Bone marrow (tissue), 2 donors: ENCODE measurements around the gene EXOC6.
A peak's percentile ranks its signal among the peaks of the same experiment; 100 is the strongest.
"Not testable (repeated sequence)": the region's sequence is repeated elsewhere in the genome, so short reads cannot be mapped to it uniquely, and the experiment has no call there.

Source experiments
- DNase-seq, 2 donors: peaks; one replicate each; lab custom pipeline; 2025; lab: John Stamatoyannopoulos, UW

Gene EXOC6

DNA sequence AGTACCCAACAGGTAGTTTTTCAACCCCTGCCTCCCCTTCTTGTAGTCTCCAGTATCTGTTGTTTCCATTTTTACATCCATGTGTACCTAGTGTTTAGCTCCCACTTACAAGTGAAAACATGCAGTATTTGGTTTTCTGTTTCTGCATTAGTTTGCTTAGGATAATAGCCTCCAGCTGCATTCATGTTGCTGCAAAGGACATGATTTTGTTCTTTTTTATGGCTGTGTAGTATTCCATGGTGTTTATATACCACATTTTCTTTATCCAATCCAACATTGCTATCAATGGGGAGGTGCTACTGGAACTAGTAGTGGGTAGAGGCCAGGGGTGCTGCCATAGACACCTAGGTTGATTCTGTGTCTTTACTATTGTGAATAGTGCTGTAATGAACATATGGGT, 104.3 kb downstream of the EXOC6 start:
- DNase-seq: not testable (repeated sequence)

DNA sequence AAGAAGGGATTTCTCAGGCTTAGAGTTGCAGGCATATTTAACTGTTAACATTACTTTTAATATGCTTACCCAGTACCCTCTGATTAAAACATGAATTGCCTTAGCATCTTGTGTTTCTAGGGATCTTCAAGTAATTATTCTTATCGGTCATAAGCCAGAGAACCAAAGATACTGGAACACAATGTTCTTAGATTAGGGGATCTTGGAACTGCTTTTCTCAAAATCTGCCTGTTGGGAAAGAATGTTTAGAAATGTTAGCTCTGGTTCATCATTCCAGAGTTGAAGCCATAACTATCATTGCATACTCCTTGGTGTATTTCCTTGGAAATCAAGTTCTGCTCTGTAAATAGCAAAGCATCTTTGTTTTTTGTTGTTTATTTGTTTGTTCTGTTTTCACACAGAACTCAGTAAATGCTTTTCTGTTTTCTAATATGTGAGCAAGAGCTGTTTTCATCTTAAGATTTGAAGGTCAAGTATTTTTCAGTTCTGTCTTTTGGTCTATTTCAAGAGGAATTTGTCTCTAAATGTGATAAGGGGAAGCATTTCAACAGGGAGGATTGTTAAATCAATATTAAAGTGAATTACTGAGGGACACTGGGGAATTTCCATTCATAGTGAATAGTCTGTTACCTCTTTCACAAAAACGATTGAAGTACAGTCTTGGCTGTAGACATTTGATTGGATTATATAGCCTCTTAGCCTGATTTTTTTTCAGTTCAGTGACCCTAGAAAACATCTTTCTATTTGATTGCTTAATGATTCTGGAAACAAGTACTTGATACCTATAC, 109.1 kb downstream of the EXOC6 start:
- no peak for DNase-seq

GRCh38 chr10:92961638-92962037, 113.3 kb downstream of the EXOC6 start:
- DNase-seq: no peak

DNA sequence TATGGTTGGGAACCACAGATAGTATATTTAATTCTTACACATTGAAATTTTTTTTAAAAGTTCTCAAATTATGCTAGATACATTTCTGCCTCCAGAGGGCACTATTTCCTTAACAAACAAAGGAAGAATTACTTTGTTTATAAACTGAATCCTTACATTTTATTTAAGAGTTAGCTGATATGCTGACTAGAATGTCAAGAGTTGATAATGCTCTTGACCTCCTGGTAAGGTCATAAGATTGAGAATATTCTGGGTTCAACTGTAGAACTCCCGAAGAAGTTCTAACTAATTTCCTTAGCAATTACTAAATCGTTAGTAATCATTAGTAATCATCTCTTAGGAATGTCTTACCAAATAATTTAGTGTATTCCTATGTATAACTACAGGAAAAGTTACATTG, 117.0 kb downstream of the EXOC6 start:
- no peak for DNase-seq

- DNase-seq: no peak
Measured at GRCh38 chr10:92967641-92968040, 119.3 kb downstream of the EXOC6 start.

DNA sequence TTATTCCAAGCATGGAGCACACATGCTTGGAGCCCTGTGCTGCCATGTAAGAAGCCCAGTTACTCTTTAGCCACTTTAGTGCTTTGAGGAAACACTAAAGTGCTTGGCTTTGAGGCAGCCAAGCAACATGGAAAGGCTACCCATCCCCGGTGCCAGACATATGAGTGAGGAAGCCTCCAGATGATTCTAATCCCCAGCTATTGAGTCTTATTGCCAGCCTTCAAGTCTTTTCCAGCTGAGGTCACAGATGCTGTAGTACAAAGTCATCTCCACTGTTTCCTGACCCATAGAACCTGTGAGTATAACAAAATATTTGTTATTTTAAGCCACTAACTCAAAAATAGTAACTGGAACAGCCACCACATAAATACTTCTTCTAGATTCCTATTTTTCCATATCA, 120.8 kb downstream of the EXOC6 start:
- DNase-seq: no peak

- DNase-seq: no peak
Measured at GRCh38 chr10:92970301-92971070, 122.2 kb downstream of the EXOC6 start.

DNA sequence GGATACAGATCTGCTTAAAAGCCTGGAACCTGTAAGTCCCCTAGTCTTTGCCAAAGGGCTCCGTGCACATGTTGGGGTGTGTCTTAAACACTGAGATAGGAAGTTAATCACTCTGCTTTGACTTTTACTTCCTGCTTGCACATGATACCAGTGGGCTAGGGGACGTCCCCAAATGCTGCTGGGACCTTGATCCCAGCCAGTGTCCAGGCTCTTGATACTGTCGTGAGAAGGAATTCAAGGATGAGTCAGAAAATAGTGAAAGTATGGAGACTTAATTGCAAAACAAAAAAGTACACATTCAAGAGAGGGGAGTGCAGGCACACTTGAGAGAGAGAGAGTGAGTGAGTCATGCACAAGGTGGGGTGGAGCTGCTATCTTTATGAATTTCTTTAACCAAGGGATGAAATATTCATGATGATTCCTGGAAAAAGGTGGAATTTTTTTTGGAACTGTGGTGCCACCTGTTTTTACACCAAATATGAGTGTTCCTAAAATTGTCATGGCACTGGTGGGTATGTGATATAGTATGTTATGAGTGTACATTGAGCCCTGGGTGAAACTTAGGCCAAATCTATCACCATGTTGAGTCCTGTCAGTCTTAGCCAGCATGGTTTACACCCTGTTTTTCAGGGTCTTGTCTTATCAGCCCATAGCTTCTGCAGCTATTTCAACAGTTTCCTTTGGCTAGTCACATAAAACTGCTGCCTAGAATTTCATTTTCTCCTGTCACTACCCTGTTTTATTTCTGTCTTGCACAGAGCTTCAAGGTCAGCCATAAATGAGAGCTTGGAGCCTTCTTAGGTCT, 123.9 kb downstream of the EXOC6 start:
- DNase-seq: no peak

DNA sequence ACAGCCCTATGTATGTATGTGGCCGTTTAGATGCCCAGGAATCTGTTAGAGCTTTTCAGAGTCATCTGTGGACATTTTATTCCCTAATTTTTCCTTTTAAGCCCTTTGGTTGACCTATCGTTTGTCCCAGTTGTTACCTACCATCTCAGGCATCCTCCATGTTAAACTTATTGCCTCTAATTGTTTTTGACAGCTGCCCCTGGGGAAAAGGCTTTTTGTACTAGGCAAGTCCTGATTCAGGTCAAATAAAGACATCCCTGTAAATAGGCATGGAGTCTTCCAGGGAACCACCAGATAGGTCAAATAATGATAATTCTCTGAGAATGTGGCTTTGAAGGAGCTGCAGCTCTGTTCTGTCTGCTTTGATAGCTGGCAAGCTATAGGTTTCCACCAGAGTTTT, 124.6 kb downstream of the EXOC6 start:
- DNase-seq: no peak

- not testable (repeated sequence) for DNase-seq
Measured at GRCh38 chr10:92976278-92976677, 128.0 kb downstream of the EXOC6 start.

DNA sequence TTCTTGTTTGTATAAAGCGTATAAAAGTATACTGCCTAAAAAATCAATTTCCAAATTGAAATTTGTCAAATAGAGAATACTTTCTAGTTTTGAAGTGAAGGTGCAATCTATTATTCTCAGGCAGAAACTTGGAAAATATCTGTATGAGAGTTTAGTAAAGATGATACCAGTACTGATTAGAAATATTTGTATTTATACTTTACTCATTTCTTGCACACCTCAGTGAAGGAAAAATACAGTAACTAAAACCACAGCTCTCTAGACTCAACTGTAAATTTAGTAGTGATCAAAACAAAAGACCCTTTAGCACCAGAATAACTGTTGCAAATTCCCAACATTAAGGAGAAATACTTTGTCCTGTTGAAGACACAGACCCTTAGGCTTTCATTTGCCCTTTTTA, 140.9 kb downstream of the EXOC6 start:
- no peak for DNase-seq

- DNase-seq: no peak
Measured at GRCh38 chr10:92990615-92991014, 142.3 kb downstream of the EXOC6 start.

DNA sequence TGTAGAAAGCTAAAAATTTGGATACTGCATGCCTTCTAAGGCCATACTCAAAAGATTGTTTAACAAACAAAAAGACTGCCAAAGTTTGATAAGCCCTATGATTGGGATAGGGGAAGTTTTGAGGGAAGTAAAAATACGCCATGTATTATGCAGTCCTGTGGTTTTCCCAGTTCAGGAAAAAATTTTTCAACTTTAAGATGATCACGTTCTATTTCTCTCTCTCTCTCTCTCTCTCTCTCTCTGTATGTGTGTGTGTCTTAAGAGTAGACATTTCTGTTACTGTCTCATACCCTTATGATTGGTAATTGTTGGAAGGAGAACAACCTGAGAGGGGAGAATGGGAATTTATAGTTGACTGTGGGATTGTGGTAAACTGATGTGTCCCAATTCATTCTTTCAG, 143.2 kb downstream of the EXOC6 start:
- no peak for DNase-seq

DNA sequence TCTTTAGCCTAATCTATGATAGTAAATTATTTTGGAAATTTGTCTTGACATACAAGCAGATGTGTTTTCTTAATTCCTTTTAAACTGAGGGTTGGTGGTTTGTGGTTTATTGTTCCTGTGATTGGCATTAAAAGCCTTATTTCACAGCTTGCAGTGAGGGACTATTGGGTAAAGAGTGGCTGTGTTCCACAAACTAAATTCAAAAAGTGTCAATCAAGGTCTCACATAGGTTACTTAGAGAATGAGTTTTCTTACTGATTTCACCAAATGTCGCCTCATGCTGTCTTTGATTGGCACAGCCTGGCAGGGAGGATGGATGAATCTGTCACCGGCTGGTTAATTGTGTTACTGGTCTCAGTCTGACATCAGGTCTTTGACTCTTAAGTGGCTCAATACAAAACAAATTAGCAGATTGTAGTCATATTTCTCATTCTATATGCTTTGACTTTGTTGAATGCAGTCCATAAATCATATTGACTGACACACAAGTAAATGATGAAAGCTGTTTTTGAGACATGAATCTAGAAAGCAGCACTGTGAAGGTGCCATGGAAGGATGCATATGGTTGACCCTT, 145.5 kb downstream of the EXOC6 start:
- DNase-seq: no peak

- DNase-seq: no peak
Measured at GRCh38 chr10:92995509-92995908, 147.2 kb downstream of the EXOC6 start.

DNA sequence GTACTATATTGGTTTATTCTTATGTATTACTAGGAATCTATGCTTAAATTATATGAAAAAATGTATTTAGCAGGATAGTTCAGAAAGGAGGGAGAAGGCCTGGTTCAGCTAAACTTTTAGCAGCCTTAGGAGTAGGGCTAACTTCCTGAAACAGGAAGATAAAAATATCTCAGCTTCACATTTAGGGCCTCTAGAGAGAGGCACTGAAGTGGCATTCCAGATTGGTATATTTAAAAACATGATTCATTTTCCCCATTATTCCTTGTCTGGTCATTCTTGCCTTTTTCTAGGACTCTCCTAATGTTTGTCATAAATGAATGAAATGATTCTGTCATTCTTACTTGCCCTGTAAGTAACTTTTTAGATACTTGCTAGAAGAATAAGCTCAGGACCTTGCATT, 149.3 kb downstream of the EXOC6 start:
- no peak for DNase-seq

- DNase-seq: no peak
Measured at GRCh38 chr10:92999191-92999590, 150.9 kb downstream of the EXOC6 start.

- DNase-seq: peak in 1 of 2 donors; percentile 29
Measured at GRCh38 chr10:93006435-93007039, 158.2 kb downstream of the EXOC6 start.

DNA sequence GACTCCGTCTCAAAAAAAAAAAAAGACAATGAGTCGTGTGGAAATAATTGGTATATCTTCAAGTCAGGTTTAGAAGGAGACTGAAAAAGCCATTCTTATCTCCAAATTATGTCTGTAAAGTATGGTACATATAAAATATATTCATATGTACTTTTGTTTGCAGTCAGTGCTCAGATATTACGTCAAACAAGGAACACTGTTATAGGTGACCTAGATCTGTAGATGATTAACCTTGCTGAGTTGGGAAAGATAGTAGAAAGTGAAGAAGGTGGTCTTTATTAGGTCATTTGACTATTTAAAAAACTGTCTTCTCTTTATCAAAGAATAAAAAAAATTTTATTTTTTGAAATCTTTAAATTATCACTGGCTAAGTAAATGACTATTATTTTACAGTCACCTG, 167.4 kb downstream of the EXOC6 start:
- DNase-seq: no peak

DNA sequence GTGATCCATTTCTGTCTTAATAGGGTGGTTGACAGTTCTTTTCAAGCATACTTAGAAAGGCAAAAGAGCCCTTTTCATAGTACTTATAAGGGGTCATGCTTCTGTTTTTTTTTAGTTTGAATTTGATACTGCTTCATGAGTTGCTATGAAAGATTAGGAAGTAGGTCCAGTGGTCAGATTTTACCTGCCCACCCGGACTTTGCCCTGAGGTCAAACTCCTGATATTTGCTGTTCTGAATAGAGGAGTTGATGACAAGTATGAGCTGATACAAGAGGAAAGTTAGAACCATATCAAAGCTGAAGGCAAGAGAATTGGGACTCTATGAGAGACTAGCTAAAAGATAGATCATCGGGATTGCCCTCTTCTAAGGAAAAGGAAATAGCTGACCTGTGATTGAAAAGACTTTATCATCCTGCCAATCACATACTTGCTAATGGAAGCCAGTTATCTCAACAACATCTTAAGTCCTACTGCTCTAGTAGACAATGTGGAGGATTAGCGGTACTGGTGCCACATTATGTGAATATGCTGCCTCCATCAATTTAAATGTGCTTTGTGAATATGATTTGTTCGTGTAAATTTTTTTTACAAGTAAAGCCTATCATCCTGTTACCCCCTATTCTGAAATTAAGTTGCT, 174.8 kb downstream of the EXOC6 start:
- no peak for DNase-seq

DNA sequence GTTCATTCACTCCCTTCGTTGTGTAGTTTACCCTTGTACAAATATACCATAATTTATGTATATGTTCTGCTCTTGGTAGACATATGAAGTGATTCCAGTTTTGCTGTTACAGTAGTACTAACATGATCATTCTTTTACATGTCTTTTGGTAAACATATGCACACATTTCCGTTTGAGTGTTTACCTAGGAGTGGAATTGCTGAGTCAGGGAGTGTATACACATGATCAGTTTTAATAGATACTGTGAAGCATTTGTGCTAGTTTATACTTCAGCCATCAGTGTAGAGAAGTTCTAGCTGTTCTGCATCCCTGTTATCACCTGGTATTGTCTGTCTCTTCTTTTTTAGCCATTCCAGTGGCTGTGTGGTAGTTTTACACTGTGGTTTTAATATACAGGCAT, 177.8 kb downstream of the EXOC6 start:
- no peak for DNase-seq
